Peyer's patch (tissue), 4 donors: ENCODE results near the gene VGLL1. TPM values are rescaled to one million over a fixed set of nuclear protein-coding genes. Genes with fewer than 3 reads are reported as not detected.

Experiments used
- DNase-seq, 3 donors: peaks; one replicate each; pipeline ENCODE4 v3.0.0-alpha.2; 2017 to 2019
- H3K27ac ChIP-seq, 4 donors: fragments of 200-600 bp; sonication (generic); one replicate each; pipeline ENCODE4 v1.5.1; 2016 to 2019
- H3K27me3 ChIP-seq, 2 donors: fragments of 200-600 bp; sonication (generic); one replicate each; pipeline ENCODE4 v1.5.1; 2019
- H3K36me3 ChIP-seq, 3 donors: fragments of 200-600 bp; sonication (generic); one replicate each; pipeline ENCODE4 v1.5.1; 2016 to 2019
- H3K4me1 ChIP-seq, 4 donors: fragments of 200-600 bp; sonication (generic); one replicate each; pipeline ENCODE4 v1.5.1; 2016 to 2019
- H3K4me3 ChIP-seq, 4 donors: fragments of 200-600 bp; sonication (generic); 1 replicate in 3 of 4; 2 replicates in 1 of 4; pipeline ENCODE4 v1.5.1; 2016 to 2019; ENCODE audit warnings: mild to moderate bottlenecking in 1 of 4
- H3K9me3 ChIP-seq, 4 donors: fragments of 200-600 bp; sonication (generic); one replicate each; pipeline ENCODE4 v1.5.1; 2016 to 2019; ENCODE audit warnings: mild to moderate bottlenecking in 1 of 4
- POLR2A ChIP-seq, 2 donors: fragments of 450-650 bp; IDR thresholded peaks; one replicate each; pipeline ENCODE4 v1.5.1; 2017; ENCODE audit warnings: antibody characterized with exemption in 2 of 2, mild to moderate bottlenecking in 2 of 2, moderate library complexity in 2 of 2
- total RNA-seq, 4 donors: library from RNA; depleted of rRNA; stranded (reverse); fragments of >200 nt; gene quantifications; one replicate each; pipeline ENCODE4 v1.1.0, GENCODE V29; 2016
- TF ChIP-seq, protein P1 (sequence below), 6 experiments: fragments of 450-650 bp in 4 of 6; fragments of 200-600 bp in 2 of 6; sonication (generic) in 1 of 6; IDR thresholded peaks; one replicate each; pipeline ENCODE4 v1.5.1; 2017 to 2019; ENCODE audit warnings: antibody characterized with exemption in 6 of 6, mild to moderate bottlenecking in 3 of 6, moderate library complexity in 1 of 6

The VGLL1 gene
- total RNA-seq, 4 donors from 2014 or later: not detected

DNA sequence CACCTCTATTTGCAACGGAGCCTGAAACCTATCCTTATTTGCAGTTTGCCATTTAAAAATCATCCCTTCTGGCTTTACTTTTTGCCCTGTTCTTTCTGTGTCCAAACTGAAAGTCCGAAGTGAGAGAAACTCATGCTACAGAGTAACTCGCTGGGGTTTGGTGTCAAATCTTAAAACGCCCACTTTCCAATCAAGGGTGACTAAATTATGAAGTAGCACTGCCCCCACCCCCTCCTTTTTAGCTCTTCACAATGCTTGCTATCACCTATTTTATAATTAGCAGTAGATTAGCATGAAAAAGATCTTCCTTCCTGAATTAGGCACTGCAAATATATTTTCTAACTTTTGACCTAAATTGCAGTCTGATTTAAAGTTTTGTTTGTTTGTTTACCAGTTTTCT lies 52.5 kb downstream of the VGLL1 start:
- Histone ChIP-seq H3K27ac (no peak overlapping the region), H3K9me3 (no peaks in the 10 kb centered on the region), H3K27me3 (no peaks in the 10 kb centered on the region), H3K4me1 (no peaks in the 10 kb centered on the region), H3K4me3 (no peak overlapping the region), H3K36me3 (no peaks in the 10 kb centered on the region)
- TF ChIP-seq, protein P1, sequence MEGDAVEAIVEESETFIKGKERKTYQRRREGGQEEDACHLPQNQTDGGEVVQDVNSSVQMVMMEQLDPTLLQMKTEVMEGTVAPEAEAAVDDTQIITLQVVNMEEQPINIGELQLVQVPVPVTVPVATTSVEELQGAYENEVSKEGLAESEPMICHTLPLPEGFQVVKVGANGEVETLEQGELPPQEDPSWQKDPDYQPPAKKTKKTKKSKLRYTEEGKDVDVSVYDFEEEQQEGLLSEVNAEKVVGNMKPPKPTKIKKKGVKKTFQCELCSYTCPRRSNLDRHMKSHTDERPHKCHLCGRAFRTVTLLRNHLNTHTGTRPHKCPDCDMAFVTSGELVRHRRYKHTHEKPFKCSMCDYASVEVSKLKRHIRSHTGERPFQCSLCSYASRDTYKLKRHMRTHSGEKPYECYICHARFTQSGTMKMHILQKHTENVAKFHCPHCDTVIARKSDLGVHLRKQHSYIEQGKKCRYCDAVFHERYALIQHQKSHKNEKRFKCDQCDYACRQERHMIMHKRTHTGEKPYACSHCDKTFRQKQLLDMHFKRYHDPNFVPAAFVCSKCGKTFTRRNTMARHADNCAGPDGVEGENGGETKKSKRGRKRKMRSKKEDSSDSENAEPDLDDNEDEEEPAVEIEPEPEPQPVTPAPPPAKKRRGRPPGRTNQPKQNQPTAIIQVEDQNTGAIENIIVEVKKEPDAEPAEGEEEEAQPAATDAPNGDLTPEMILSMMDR (IDR thresholded peaks at IDR 0.05): no peak
- TF ChIP-seq POLR2A (IDR thresholded peaks at IDR 0.05): no peak
- DNase-seq: no peak

GRCh38 chrX:136585262-136585661 lies 53.2 kb downstream of the VGLL1 start:
- no peaks in the 10 kb centered on the region for H3K9me3 ChIP-seq
- DNase-seq: no peak
- no peak overlapping the region for H3K27ac ChIP-seq
- TF ChIP-seq POLR2A (IDR thresholded peaks at IDR 0.05): no peak
- TF ChIP-seq, protein P1 (IDR thresholded peaks at IDR 0.05): no peak
- H3K4me1 ChIP-seq: no peaks in the 10 kb centered on the region
- no peaks in the 10 kb centered on the region for H3K27me3 ChIP-seq
- no peaks in the 10 kb centered on the region for H3K36me3 ChIP-seq
- no peak overlapping the region for H3K4me3 ChIP-seq

GRCh38 chrX:136585960-136586359 lies 53.9 kb downstream of the VGLL1 start:
- Histone ChIP-seq H3K9me3 (no peaks in the 10 kb centered on the region), H3K4me1 (no peaks in the 10 kb centered on the region), H3K27me3 (no peaks in the 10 kb centered on the region), H3K27ac (no peak overlapping the region), H3K4me3 (no peak overlapping the region), H3K36me3 (no peaks in the 10 kb centered on the region)
- no peak for DNase-seq
- TF ChIP-seq, protein P1 (IDR thresholded peaks at IDR 0.05): no peak
- TF ChIP-seq POLR2A (IDR thresholded peaks at IDR 0.05): no peak

DNA sequence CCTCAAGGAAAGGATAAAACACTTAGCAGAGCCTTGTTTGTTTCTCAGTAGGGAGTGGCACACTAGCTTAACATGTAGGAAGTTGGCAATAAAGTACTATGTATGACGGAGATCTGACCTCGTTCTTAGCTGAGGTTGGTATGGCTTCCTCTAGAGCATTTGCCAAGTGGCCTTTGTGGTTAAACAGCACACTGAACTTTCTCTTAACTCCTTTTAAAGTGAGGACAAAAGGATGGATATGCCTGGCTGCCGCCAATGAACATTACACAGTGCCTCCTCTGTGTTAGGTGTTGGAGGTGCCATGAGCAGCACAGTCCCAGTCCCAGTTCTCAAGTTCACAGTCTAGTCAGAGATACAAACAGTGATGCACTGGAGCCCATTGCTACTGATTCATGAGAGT lies 54.4 kb downstream of the VGLL1 start:
- Histone ChIP-seq H3K4me1 (no peaks in the 10 kb centered on the region), H3K27ac (no peak overlapping the region), H3K4me3 (no peak overlapping the region), H3K9me3 (no peaks in the 10 kb centered on the region), H3K27me3 (no peaks in the 10 kb centered on the region), H3K36me3 (no peaks in the 10 kb centered on the region)
- TF ChIP-seq, protein P1 (IDR thresholded peaks at IDR 0.05): no peak
- TF ChIP-seq POLR2A (IDR thresholded peaks at IDR 0.05): no peak
- DNase-seq: no peak

GRCh38 chrX:136587532-136587931 lies 55.5 kb downstream of the VGLL1 start:
- Histone ChIP-seq H3K27me3 (no peaks in the 10 kb centered on the region), H3K4me1 (no peaks in the 10 kb centered on the region), H3K9me3 (no peaks in the 10 kb centered on the region), H3K4me3 (no peak overlapping the region), H3K36me3 (no peaks in the 10 kb centered on the region), H3K27ac (no peak overlapping the region)
- TF ChIP-seq POLR2A (IDR thresholded peaks at IDR 0.05): no peak
- TF ChIP-seq, protein P1 (IDR thresholded peaks at IDR 0.05): no peak
- DNase-seq: no peak

GRCh38 chrX:136588036-136588435 lies 56.0 kb downstream of the VGLL1 start:
- Histone ChIP-seq H3K27ac (no peak overlapping the region), H3K36me3 (no peaks in the 10 kb centered on the region), H3K4me3 (no peak overlapping the region), H3K4me1 (no peaks in the 10 kb centered on the region), H3K27me3 (no peaks in the 10 kb centered on the region), H3K9me3 (no peaks in the 10 kb centered on the region)
- no peak for TF ChIP-seq POLR2A (IDR thresholded peaks at IDR 0.05)
- TF ChIP-seq, protein P1 (IDR thresholded peaks at IDR 0.05): no peak
- no peak for DNase-seq
